ENCODE results near the gene NDUFA8.

- TF ChIP-seq CTCF (IDR thresholded peaks at IDR 0.05) (no peak), POLR2A (IDR thresholded peaks at IDR 0.05) (no peak)
Measured at GRCh38 chr9:122186301-122186700, 26.7 kb upstream of the NDUFA8 start.
